Fibroblast of villous mesenchyme (primary cell): ENCODE data around the gene LAMB2. TPM values are rescaled to one million over a fixed set of nuclear protein-coding genes. Genes with fewer than 3 reads are reported as not detected.

ENCODE experiments used
- DNase-seq: peaks from one replicate; pipeline ENCODE4 v3.0.0-alpha.2; 2010; ENCODE audit warnings: low read depth
- H3K4me3 ChIP-seq: 2 replicates; pipeline ENCODE4 v1.5.1; 2011; ENCODE audit warnings: low read depth, mild to moderate bottlenecking, low read length
- CTCF ChIP-seq: IDR thresholded peaks from 2 replicates; pipeline ENCODE4 v1.5.1; 2012; ENCODE audit warnings: low read depth, mild to moderate bottlenecking, low read length; ENCODE audit not compliant: insufficient read depth
- total RNA-seq: library from RNA; depleted of rRNA; stranded (reverse); fragments of >200 nt; gene quantifications from 2 replicates; pipeline ENCODE4 v1.2.3, GENCODE V29; 2012

The LAMB2 gene
- total RNA-seq, 1 donor: 369 TPM

GRCh38 chr3:49161808-49162530 is 29.1 kb upstream of the LAMB2 start:
- TF ChIP-seq CTCF: no peak
- no peak for DNase-seq

GRCh38 chr3:49161197-49161596 is 28.3 kb upstream of the LAMB2 start:
- H3K4me3 ChIP-seq: no peak overlapping the region
- no peak for DNase-seq
- no peak for TF ChIP-seq CTCF

More at GRCh38 chr3:49161808-49162530, 29.1 kb upstream of the LAMB2 start:
- no peak overlapping the region for H3K4me3 ChIP-seq

- TF ChIP-seq CTCF: no peak
- no peak for DNase-seq
- H3K4me3 ChIP-seq: no peak overlapping the region
Observed at GRCh38 chr3:49158792-49159191, 25.9 kb upstream of the LAMB2 start.

- TF ChIP-seq CTCF: peak; percentile 35
- H3K4me3 ChIP-seq: no peak overlapping the region
- peak; percentile 16 for DNase-seq
Observed at GRCh38 chr3:49158103-49158709, 25.4 kb upstream of the LAMB2 start.

- DNase-seq: no peak
- H3K4me3 ChIP-seq: no peak overlapping the region
Observed at GRCh38 chr3:49157289-49157688, 24.4 kb upstream of the LAMB2 start.

GRCh38 chr3:49153349-49153912 is 20.6 kb upstream of the LAMB2 start:
- TF ChIP-seq CTCF: no peak
- no peak overlapping the region for H3K4me3 ChIP-seq
- DNase-seq: no peak

More at GRCh38 chr3:49157289-49157688, 24.4 kb upstream of the LAMB2 start:
- no peak for TF ChIP-seq CTCF
